Erythroblast (primary cell): Measurements from ENCODE around the gene LEFTY1.

Experiments used
- GATA1 ChIP-seq: IDR thresholded peaks from 2 replicates; pipeline ENCODE4 v1.6.1; 2011; ENCODE audit warnings: low read depth, mild to moderate bottlenecking, control low read depth, low read length, moderate library complexity
- POLR2A ChIP-seq: IDR thresholded peaks from 2 replicates; pipeline ENCODE4 v1.6.1; 2011; ENCODE audit warnings: mild to moderate bottlenecking, low read length

DNA sequence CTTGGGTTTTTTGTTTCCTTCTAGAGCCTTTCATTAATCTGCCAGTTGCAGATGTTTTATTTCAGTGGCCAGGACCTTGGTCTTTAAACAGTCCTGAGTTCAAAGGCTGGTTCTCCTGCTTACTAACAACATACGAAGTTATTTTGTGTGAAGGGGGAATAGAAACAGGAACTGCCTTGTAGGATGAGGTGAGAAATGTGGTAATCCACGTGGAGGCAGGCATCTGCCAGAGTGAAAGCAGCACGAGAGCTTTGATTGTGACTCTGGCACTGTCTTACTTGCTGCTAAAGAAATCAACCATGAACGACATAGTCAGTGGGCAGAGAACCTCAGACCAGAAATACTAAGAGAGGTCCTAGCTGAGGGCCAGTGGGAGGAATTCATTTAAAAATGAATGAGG lies 37.1 kb downstream of the LEFTY1 start:
- no peak for TF ChIP-seq POLR2A
- TF ChIP-seq GATA1, result no peak
